GM18951 (cell line): ENCODE data around the gene SLC5A11.
"Not testable (repeated sequence)": the region's sequence is repeated elsewhere in the genome, so short reads cannot be mapped to it uniquely, and the experiment has no call there.

Experiments
- POLR2A ChIP-seq: IDR thresholded peaks from 4 replicates; pipeline ENCODE4 v1.6.1; 2011; ENCODE audit warnings: mild to moderate bottlenecking; ENCODE audit not compliant: insufficient read length, insufficient read depth; ENCODE audit errors: extremely low read depth
- in situ Hi-C: fragments of 300-500 bp; cut with MboI; formaldehyde crosslinking; loops from one replicate; pipeline ENCODE4 v1.12.0; 2022; ENCODE audit warnings: low sequenced_read_pairs, mixed read lengths, inconsistent platforms; ENCODE audit not compliant: unreplicated experiment

Gene SLC5A11

DNA sequence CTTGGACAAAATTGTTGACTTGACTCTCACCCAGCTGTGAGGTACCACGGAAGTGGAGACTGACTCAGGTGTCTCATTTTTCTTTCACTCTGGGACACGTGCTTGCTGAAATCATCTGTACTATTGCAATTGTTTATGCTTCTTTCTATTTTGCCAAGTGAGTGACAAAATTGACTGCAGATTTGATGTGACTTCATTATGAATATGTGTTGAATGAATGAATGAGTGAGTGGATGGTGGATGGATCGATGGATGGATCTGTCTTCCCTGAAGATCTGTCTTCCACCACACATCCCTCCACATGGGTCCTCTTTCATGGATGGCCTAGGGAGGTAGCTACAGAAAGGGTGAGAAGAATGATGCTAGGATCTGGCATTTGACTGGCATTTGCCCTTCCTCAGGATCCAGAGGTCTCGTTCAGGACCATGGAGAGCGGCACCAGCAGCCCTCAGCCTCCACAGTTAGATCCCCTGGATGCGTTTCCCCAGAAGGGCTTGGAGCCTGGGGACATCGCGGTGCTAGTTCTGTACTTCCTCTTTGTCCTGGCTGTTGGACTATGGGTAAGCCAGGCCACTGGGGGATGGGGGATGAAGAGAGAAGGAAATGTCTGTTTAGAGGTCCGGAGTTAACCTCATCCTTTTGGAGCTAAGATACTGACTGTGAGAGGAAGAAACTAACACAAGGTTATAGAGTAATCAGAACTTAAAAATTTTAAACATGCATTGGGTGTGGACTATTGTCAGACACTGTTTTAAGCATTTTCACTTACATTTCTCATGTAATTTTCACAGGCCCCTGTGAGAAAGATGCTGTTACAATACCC lies 12.7 kb downstream of the SLC5A11 start:
- TF ChIP-seq POLR2A = no peak
- in situ Hi-C loops = no loop called here

GRCh38 chr16:24861461-24861860 lies 15.7 kb downstream of the SLC5A11 start:
- TF ChIP-seq POLR2A = no peak
- in situ Hi-C loops = no loop called here

GRCh38 chr16:24863582-24864437 lies 18.0 kb downstream of the SLC5A11 start:
- in situ Hi-C loops = no loop called here

DNA sequence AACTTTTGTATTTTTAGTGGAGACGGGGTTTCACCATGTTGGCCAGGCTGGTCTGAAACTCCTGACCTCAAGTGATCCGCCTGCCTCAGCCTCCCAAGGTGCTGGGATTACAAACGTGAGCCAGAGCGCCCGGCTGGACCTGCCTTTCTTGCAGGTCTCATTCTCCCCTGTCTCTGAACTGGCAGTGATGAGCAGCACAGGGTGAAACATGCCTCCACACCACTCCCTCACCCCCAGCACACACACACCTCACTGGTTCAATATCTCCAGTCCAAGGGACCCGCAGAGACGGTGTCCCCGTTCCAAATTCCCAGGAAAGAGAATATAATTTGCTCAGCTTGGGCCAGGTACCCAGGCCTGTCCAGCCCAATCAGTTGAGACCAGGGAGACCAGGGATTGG lies 23.3 kb downstream of the SLC5A11 start:
- in situ Hi-C loops = no loop called here
- no peak for TF ChIP-seq POLR2A

More at GRCh38 chr16:24863582-24864437, 18.0 kb downstream of the SLC5A11 start:
- no peak for TF ChIP-seq POLR2A

DNA sequence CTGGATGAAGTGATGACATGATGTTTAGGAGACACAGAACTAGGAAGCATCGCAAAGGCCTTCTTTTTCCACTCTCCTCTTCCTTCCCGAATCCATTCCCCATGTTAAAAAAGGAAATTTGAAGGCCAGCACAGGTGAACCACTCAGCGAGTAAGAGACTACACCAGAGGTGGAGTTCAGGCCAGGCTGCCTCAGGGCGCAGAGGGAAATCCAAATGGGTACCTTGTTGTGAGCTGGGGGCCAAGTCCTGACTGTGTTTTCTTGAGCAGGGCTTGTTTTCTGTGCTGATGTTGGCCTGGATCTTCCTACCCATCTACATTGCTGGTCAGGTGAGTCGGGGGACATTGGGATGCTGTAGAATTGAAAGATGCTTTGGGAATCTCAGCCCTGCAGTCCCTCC lies 26.1 kb downstream of the SLC5A11 start:
- TF ChIP-seq POLR2A = no peak
- in situ Hi-C loops = no loop called here

- in situ Hi-C loops = no loop called here
- TF ChIP-seq POLR2A = no peak
These were observed 27.3 kb downstream of the SLC5A11 start for GRCh38 chr16:24873028-24873427.

- in situ Hi-C loops = no loop called here
- no peak for TF ChIP-seq POLR2A
These were observed 29.7 kb downstream of the SLC5A11 start for GRCh38 chr16:24875466-24875865.

- no peak for TF ChIP-seq POLR2A
- in situ Hi-C loops = no loop called here
These were observed 30.5 kb downstream of the SLC5A11 start for GRCh38 chr16:24876231-24876630.

DNA sequence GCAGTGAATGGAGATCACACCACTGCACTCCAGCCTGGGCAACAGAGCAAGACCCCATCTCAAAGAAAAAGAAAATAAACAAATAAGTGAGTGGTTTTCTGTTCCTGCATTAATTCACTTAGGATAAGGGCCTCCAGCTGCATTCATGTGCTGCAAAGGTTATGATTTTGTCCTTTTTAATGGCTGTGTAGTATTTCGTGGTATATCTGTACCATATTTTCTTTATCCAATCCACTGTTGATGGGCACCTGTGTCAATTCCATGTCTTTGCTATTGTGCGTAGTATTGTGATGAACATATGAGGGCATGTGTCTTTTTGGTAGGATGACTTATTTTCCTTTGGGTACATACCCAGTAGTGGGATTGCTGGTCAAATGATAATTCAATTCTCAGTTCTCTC lies 33.9 kb downstream of the SLC5A11 start:
- TF ChIP-seq POLR2A = no peak
- in situ Hi-C loops = no loop called here

DNA sequence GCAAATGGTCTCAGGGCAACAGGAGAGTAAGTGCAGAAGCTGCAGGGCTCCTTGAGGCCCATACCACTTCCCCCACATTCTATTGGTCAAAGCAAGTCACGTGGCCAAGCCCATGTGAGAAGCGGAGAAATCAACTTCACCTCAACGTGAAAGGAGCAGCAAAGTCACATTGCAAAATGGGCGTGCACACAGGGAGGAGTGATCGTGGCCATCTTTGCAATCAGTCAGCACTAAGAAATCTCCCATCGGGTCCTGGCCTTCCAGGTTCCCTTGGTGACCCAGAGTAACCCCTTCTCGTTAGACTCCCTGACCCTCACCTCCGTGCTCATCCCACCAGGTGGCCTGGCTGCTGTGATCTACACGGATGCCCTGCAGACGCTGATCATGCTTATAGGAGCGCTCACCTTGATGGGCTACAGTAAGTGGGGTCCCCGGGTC lies 38.0 kb downstream of the SLC5A11 start:
- TF ChIP-seq POLR2A = no peak
- in situ Hi-C loops = no loop called here

DNA sequence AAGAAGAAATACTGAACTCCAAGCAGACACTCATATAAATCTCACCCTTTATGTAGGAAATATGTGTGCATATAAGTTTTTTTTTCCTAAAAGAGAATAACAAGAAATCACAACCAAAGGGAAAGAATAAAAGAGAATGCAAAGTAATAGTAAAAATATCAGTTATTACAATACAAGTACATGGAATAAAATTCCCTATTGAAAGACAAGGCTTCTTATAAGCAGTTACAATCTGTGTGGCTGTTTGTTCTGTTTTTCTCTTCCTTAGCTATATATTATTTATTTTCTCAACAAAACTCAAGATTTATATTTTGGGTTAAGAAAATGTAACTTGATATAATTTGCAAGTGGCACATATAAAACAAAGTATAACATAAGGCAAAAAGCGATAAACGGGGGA lies 41.7 kb downstream of the SLC5A11 start:
- TF ChIP-seq POLR2A = no peak
- in situ Hi-C loops = no loop called here

GRCh38 chr16:24890746-24891145 lies 45.0 kb downstream of the SLC5A11 start:
- TF ChIP-seq POLR2A = no peak
- in situ Hi-C loops = no loop called here

- in situ Hi-C loops = no loop called here
- TF ChIP-seq POLR2A = no peak
These were observed 50.7 kb downstream of the SLC5A11 start for GRCh38 chr16:24896439-24896838.

- in situ Hi-C loops = not testable (repeated sequence)
These were observed 51.8 kb downstream of the SLC5A11 start for GRCh38 chr16:24897522-24897921.
